NB4 (cell line): Measurements from ENCODE around the gene CNNM1.

Experiments
- DNase-seq: peaks from one replicate; pipeline ENCODE4 v3.0.0; 2010; ENCODE audit warnings: low read depth
- H3K4me3 ChIP-seq: one replicate; pipeline ENCODE4 v1.5.1; 2011; ENCODE audit warnings: mild to moderate bottlenecking, low read depth, low read length, moderate library complexity
- CTCF ChIP-seq: IDR thresholded peaks from one replicate; pipeline ENCODE4 v1.5.1; 2012; ENCODE audit warnings: low read depth, low read length
- MAX ChIP-seq: IDR thresholded peaks from 2 replicates; pipeline ENCODE4 v1.6.1; 2011; ENCODE audit warnings: low read depth, low read length
- MYC ChIP-seq: IDR thresholded peaks from 2 replicates; pipeline ENCODE4 v1.6.1; 2011; ENCODE audit warnings: low read depth, low read length
- POLR2A ChIP-seq: IDR thresholded peaks from 2 replicates; pipeline ENCODE4 v1.6.1; 2011; ENCODE audit warnings: mild to moderate bottlenecking; ENCODE audit not compliant: insufficient read length; ENCODE audit errors: extremely low read depth

CNNM1 gene

GRCh38 chr10:99425204-99425603 is 96.0 kb downstream of the CNNM1 start:
- no peak overlapping the region for H3K4me3 ChIP-seq
- TF ChIP-seq MYC (no peak), MAX (no peak), CTCF (no peak), POLR2A (no peak)
- DNase-seq: no peak

GRCh38 chr10:99426689-99427088 is 97.5 kb downstream of the CNNM1 start:
- no peak overlapping the region for H3K4me3 ChIP-seq
- TF ChIP-seq MAX: no peak
- no peak for DNase-seq

GRCh38 chr10:99427566-99428190 is 98.5 kb downstream of the CNNM1 start:
- no peak overlapping the region for H3K4me3 ChIP-seq
- DNase-seq: no peak
- TF ChIP-seq POLR2A (no peak), MAX (no peak)

- no peak for TF ChIP-seq MYC
- no peak for TF ChIP-seq MAX
- no peak for TF ChIP-seq POLR2A
- TF ChIP-seq CTCF: no peak
- peak overlapping the region; percentile 95 for H3K4me3 ChIP-seq
- DNase-seq: no peak
Measured at GRCh38 chr10:99429517-99430095, 100.5 kb downstream of the CNNM1 start.

GRCh38 chr10:99430116-99430450 is 100.9 kb downstream of the CNNM1 start:
- DNase-seq: no peak
- no peak for TF ChIP-seq MYC
- TF ChIP-seq POLR2A: no peak
- no peak for TF ChIP-seq CTCF
- no peak for TF ChIP-seq MAX
- H3K4me3 ChIP-seq: peak overlapping the region; percentile 95

GRCh38 chr10:99430451-99431189 is 101.5 kb downstream of the CNNM1 start, which contains the start of gene GOT1:
TSS of gene GOT1 (minus strand) at chr10:99430624. CDS start at chr10:99430565, 59 bp downstream.
- peak; percentile 99 for DNase-seq
- TF ChIP-seq CTCF (no peak), MYC (peak; percentile 46), POLR2A (peak; percentile 94), MAX (peak; percentile 66)
- peak within 1 kb of the TSS; percentile 95 for H3K4me3 ChIP-seq
